Duodenal mucosa (tissue), 2 donors: ENCODE results near the gene HTR1D.
"Not testable (repeated sequence)": the region's sequence is repeated elsewhere in the genome, so short reads cannot be mapped to it uniquely, and the experiment has no call there.

Source experiments
- H3K27ac ChIP-seq: one replicate; pipeline ENCODE4 v1.7.0; 2013; ENCODE audit warnings: low read depth, low read length
- H3K27me3 ChIP-seq, 2 donors: one replicate each; pipeline ENCODE4 v1.7.0; 2013; ENCODE audit warnings: low read length in 2 of 2, control low read depth in 1 of 2; ENCODE audit not compliant: insufficient read depth in 2 of 2, control insufficient read depth in 1 of 2
- H3K36me3 ChIP-seq, 2 donors: one replicate each; pipeline ENCODE4 v1.7.0; 2013; ENCODE audit warnings: low read length in 2 of 2, control low read depth in 1 of 2; ENCODE audit not compliant: insufficient read depth in 2 of 2, control insufficient read depth in 1 of 2
- H3K4me1 ChIP-seq, 2 donors: one replicate each; pipeline ENCODE4 v1.7.0; 2013; ENCODE audit warnings: low read length in 2 of 2, control low read depth in 1 of 2; ENCODE audit not compliant: insufficient read depth in 2 of 2, control insufficient read depth in 1 of 2
- H3K4me3 ChIP-seq, 2 donors: one replicate each; pipeline ENCODE4 v1.7.0; 2013; ENCODE audit warnings: low read length in 2 of 2, low read depth in 1 of 2
- H3K9ac ChIP-seq, 2 donors: one replicate each; pipeline ENCODE4 v1.7.0; 2013; ENCODE audit warnings: low read length in 2 of 2, low read depth in 1 of 2
- H3K9me3 ChIP-seq, 2 donors: one replicate each; pipeline ENCODE4 v1.7.0; 2013; ENCODE audit warnings: low read length in 2 of 2, control low read depth in 1 of 2; ENCODE audit not compliant: control insufficient read depth in 1 of 2

Gene HTR1D, protein sequence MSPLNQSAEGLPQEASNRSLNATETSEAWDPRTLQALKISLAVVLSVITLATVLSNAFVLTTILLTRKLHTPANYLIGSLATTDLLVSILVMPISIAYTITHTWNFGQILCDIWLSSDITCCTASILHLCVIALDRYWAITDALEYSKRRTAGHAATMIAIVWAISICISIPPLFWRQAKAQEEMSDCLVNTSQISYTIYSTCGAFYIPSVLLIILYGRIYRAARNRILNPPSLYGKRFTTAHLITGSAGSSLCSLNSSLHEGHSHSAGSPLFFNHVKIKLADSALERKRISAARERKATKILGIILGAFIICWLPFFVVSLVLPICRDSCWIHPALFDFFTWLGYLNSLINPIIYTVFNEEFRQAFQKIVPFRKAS

DNA sequence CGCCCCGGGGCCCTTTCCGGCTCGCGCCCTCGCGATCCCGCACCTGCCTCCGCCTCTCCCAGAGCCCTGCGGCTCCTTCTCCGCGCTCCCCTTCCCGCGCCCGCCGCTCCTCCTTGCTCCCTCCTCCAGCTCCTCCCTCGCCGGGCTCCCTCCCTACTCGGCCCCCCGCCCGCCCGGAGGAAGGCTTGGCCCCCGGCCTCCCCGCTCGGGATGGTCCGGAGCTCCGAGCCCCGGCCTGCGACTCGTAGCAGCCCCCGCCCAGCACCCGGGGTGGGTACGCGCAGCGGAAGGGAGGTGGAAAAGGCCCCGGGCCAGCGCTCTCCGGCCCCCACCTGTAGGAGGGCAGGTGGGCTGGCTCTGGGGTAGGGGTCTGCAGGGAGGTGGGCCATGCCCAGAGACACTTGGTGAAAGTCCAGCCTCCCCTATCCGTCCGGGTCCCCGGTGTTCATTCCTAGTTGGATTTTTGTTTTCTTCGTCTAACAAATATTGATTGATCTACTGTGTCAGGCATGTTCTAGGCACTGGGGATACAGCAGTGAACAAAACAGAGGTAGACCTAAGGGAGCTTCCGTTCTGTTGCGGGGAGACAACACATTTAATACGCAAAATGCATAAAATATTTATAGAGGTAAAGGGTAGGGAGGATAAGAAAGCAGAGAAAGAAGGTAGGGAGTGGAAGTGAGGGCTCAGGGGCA is at the start of gene HTR1D:
TSS of gene HTR1D (minus strand) at position 82 of the 695 bp plus-strand sequence. CDS start 23,283 bp downstream, outside the sequence.
- H3K36me3 ChIP-seq, result no peaks in the 10 kb centered on the region
- no peaks in the 10 kb centered on the region for H3K9me3 ChIP-seq
- H3K27ac ChIP-seq, result no peak within 1 kb of the TSS
- H3K4me3 ChIP-seq, result peak within 1 kb of the TSS; percentile 62 to 63
- peaks cover 6 to 7% of the 10 kb centered on the region in 2 donors for H3K4me1 ChIP-seq
- H3K9ac ChIP-seq, result peak within 1 kb of the TSS; percentile 42 to 54
- peaks cover 6 to 8% of the 10 kb centered on the region in 2 donors for H3K27me3 ChIP-seq

DNA sequence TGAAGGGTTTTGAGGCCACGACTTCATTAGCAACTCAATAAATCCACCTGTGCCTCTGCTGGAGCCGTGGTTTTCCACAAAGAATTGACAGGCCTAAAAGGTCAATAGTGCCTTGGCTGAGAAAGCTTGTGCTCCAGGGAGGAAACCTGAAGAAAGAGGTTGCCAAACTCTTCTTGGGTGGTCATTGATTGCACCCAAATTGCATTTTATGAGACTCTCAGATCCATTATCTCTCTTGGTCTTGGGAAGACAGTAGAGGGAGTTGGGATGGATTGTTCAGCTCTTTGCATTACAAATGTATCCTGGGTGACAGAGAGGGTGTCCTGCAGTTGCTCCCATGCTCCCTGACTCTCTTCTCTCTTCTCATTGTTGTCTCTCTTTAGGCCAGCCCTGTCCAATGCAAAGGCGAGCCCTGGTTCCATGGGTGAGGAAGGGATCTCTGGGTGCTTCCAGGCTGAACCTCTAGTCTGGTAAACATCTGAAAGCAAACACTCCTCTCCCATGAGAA is 46.1 kb upstream of the HTR1D start:
- Histone ChIP-seq H3K27me3 (no peaks in the 10 kb centered on the region), H3K9me3 (no peaks in the 10 kb centered on the region), H3K9ac (no peak overlapping the region), H3K4me3 (no peak overlapping the region), H3K4me1 (no peaks in the 10 kb centered on the region), H3K27ac (no peak overlapping the region), H3K36me3 (no peaks in the 10 kb centered on the region)

DNA sequence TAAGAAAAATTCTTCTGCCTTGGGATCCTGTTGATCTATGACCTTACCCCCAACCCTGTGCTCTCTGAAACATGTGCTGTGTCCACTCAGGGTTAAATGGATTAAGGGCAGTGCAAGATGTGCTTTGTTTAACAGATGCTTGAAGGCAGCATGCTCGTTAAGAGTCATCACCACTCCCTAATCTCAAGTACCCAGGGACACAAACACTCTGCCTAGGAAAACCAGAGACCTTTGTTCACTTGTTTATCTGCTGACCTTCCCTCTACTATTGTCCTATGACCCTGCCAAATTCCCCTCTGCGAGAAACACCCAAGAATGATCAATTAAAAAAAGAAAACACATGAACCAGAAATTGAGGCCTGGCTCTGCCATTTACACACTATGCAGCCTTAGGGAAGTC is 40.8 kb upstream of the HTR1D start:
- H3K4me1 ChIP-seq, H3K27me3 ChIP-seq, H3K27ac ChIP-seq, H3K9me3 ChIP-seq, H3K9ac ChIP-seq, H3K36me3 ChIP-seq, H3K4me3 ChIP-seq: not testable (repeated sequence)

DNA sequence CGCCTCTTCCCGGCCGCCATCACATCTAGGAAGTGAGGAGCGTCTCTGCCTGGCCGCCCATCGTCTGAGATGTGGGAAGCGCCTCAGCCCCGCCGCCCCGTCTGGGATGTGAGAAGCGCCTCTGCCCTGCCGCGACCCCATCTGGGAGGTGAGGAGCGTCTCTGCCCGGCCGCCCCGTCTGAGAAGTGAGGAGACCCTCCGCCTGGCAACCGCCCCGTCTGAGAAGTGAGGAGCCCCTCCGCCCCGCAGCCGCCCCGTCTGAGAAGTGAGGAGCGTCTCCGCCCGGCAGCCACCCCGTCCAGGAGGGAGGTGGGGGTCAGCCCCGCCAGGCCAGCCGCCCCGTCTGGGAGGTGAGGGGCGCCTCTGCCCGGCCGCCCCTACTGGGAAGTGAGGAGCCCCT is 40.1 kb upstream of the HTR1D start:
- H3K27ac ChIP-seq, H3K9ac ChIP-seq, H3K36me3 ChIP-seq, H3K27me3 ChIP-seq, H3K4me1 ChIP-seq, H3K9me3 ChIP-seq, H3K4me3 ChIP-seq: not testable (repeated sequence)

DNA sequence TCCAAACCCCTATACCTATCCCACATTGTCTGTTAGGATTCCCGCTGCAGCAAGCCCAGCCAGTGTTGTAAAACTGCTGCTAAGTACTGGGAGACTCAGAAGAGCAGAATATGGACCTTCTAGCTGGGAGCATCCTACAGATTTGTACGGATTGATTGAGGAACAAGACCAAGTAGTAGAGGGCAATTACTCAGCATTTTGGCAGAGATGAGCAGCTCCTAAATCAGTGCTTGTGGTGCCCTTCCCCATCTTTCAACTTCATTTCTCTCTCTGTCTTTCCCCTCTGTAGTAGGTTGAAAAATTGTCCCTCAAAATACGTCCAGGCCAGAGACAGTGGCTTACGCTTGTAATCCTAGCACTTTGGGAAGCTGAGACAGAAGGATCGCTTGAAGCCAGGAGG is 37.3 kb upstream of the HTR1D start:
- no peak overlapping the region for H3K4me3 ChIP-seq
- no peaks in the 10 kb centered on the region for H3K27me3 ChIP-seq
- no peaks in the 10 kb centered on the region for H3K9me3 ChIP-seq
- H3K4me1 ChIP-seq, result no peaks in the 10 kb centered on the region
- no peak overlapping the region for H3K9ac ChIP-seq
- no peaks in the 10 kb centered on the region for H3K36me3 ChIP-seq
- H3K27ac ChIP-seq, result no peak overlapping the region

DNA sequence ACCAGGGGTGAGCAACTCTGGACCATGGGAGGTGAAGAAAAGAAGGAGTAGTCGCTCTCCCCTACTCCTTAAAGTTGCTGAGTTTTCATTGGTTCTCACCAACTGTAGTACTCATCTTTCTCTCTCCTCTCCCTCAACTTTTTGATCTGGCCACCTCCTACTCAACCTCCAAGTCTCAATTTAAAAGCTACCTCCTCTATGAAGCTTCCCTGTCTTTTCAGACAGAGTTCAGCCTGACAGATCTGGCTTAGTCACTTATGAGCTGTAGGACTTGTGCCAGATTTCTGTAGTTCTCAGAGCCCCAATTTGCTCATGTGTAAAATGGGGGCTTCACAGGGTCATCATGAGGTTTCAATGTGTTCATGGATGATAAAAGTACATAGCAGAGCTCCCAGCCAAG is 34.5 kb upstream of the HTR1D start:
- no peaks in the 10 kb centered on the region for H3K4me1 ChIP-seq
- no peaks in the 10 kb centered on the region for H3K36me3 ChIP-seq
- H3K27ac ChIP-seq, result no peak overlapping the region
- no peak overlapping the region for H3K4me3 ChIP-seq
- no peaks in the 10 kb centered on the region for H3K9me3 ChIP-seq
- H3K9ac ChIP-seq, result no peak overlapping the region
- no peaks in the 10 kb centered on the region for H3K27me3 ChIP-seq

DNA sequence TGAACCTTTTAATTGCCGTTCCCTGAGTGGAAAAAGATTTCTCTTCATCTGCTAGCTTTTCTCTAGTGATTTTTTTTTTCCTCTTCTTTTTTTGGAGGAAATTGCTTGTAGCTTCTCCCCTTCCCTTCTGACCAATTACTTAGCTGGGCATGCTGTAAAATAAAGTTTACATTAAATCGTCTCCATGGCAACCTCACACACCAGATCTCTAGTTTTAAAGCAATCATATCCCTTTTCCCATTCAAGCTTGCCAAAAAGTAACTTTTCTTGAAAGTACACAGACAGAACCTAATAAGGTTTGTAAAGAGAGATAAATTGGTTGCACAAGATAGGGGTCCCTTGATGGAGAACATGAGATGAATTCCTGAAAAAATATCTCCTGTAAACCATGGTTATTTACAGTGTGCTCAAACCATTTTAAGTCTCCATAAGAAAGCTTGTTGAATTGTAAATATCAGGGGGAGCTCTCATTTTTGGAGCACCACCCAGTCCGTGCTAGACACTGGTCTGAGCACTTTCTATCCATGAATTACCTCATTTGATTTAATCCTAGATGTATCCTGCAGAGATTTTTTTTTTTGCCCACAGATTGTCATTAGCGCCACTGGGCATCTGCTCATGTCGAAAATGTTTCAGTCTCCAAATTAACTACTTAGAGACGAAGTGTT is 32.6 kb upstream of the HTR1D start:
- H3K36me3 ChIP-seq, result no peaks in the 10 kb centered on the region
- no peaks in the 10 kb centered on the region for H3K9me3 ChIP-seq
- H3K4me3 ChIP-seq, result no peak overlapping the region
- H3K4me1 ChIP-seq, result no peaks in the 10 kb centered on the region
- H3K9ac ChIP-seq, result no peak overlapping the region
- no peak overlapping the region for H3K27ac ChIP-seq
- H3K27me3 ChIP-seq, result peaks cover 0 to 3% of the 10 kb centered on the region in 2 donors

DNA sequence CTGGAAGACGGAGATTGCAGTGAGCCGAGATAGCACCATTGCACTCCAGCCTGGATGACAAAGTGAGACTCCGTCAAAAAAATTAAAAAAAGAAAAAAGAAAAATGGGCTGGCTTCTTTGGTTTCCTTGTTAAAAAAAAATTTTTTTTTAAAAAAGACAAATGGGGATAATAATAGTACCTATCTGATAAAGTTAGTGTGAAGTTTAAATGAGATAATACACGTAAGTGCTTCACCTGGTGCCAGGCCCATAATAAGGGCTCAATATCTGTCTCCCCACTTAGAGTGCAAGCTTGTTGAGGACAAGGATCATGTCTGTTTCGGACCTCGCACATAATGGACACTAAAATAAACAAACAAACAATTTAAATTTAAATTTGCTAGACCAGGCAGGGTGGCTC is 30.0 kb upstream of the HTR1D start:
- Histone ChIP-seq H3K4me3 (no peak overlapping the region), H3K27ac (no peak overlapping the region), H3K9ac (no peak overlapping the region), H3K27me3 (peaks cover 0 to 3% of the 10 kb centered on the region in 2 donors), H3K9me3 (no peaks in the 10 kb centered on the region), H3K36me3 (no peaks in the 10 kb centered on the region), H3K4me1 (no peaks in the 10 kb centered on the region)

DNA sequence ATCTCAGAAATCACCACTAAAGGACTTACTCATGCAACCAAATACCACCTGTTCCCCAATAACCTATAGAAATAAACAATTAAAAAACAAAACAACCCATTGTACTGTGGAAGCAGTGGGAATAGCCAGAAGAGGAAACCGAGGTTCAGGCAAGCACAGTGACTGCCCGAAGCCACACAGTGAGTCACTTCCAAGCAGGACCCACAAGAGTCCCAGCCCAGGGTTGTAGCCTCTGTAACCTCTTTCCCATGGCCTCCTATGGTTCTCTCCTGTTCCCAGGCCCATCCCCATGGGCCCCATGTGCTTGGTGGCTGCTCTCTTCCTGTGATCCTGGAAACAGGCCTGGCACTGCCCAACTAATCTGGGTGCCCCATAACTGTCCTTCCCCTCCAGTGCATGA is 29.0 kb upstream of the HTR1D start:
- Histone ChIP-seq H3K4me3 (no peak overlapping the region), H3K9me3 (no peaks in the 10 kb centered on the region), H3K9ac (no peak overlapping the region), H3K27ac (no peak overlapping the region), H3K4me1 (no peaks in the 10 kb centered on the region), H3K27me3 (peaks cover 0 to 3% of the 10 kb centered on the region in 2 donors), H3K36me3 (no peaks in the 10 kb centered on the region)

DNA sequence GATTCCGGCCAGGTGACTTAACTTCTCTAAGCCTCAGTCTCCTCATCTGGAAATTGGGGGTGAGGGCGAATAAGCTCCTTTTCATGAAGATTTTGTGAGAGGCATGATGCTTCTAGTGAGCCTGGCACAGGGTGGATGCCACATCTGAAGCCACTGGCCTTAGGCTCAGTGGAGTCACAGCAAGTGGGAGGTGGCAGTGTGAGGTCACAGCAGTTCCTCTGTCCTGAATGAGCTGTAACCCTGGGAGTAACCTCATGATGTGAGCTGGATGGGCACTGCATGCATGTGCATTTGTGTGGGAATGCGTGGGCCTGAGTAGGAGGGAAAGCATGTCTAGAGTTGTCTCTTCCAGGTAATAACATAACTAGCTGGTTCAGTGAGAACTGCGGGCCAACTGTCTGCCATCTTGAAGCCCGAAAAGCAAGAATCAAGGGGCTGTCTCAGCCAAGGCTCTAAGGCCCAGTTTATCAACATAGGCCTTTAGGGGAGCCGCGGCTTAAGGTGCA is 27.0 kb upstream of the HTR1D start:
- Histone ChIP-seq H3K4me1 (no peaks in the 10 kb centered on the region), H3K9me3 (no peaks in the 10 kb centered on the region), H3K4me3 (no peak overlapping the region), H3K27ac (no peak overlapping the region), H3K36me3 (no peaks in the 10 kb centered on the region), H3K27me3 (peaks cover 0 to 3% of the 10 kb centered on the region in 2 donors), H3K9ac (no peak overlapping the region)
